ENCODE measurements around the gene GPR65.

DNA sequence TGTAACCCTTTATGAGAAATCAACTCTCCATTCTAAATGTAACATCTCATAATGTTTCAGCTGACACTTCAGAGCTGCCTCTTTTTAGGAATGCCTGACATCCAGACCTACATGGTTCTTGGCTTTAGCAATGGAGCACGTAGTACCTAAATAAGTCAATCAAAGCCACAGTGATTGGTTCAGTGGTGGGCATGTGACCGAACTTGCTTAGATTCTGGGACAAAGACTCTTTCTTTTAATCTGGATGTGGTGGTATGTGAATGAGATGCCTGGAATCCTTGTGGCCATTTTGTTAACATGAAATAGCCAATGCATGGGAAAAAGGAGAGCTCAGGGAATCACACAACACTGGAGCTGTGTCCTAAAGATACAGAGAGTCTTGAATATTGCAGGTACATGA, 11.8 kb downstream of the GPR65 start:
- TF ChIP-seq EZH2 (IDR thresholded peaks at IDR 0.05; ENCODE audit: insufficient read depth, low read length) (no peak), CTCF (IDR thresholded peaks at IDR 0.05; ENCODE audit: insufficient read depth, low read depth, low read length) (no peak)
